ENCODE measurements around the gene CD8A.
A peak's percentile ranks its signal among the peaks of the same experiment; 100 is the strongest.
"Not testable (repeated sequence)": the region's sequence is repeated elsewhere in the genome, so short reads cannot be mapped to it uniquely, and the experiment has no call there.

CD8A gene

GRCh38 chr2:86790676-86791572 is at the start of gene CD8A:
TSS of gene CD8A (minus strand) at chr2:86790913. CDS start at chr2:86790825, 88 bp downstream.
- DNase-seq: no peak

GRCh38 chr2:86839871-86840548 is 49.3 kb upstream of the CD8A start:
- not testable (repeated sequence) for DNase-seq

DNA sequence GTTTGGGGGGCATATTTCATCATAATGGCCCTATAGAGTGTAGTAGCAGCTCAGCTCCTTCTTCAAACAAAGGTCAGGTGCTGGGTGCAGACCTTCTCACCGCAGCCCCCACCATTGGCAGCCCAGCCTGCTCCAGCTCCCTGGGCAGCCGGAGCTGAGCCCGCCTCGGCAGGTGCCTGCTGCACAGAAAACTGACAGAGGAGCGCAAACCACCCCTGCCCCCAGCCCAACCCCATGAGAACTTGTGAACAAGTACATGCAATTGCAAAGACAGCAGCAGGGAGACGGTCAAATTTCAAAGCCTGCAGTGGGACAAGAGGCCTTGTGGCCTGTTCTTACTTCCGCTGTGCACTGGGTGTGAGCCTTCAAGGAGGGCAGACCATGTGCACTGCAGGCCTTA is 48.7 kb upstream of the CD8A start:
- peak; percentile 14 for DNase-seq

DNA sequence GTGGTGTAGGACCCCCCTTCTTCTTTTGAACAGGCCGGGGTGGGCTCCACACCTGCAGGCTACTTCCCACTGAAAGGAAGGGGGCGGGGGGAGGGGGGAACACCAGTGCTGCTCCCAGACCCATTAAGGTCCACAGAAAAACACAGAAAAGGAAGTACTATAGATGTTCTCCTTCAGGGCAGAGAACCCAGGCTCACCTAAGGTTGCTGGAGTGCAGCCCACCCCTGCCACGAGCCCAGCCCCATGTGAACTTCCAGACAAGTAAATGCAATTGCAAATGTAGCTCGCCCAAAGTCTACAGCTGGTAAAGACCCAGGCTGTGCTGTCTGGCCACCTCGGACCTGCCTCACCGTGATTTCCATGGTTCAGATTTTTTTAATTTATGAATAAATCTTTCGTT is 47.0 kb upstream of the CD8A start:
- not testable (repeated sequence) for DNase-seq

DNA sequence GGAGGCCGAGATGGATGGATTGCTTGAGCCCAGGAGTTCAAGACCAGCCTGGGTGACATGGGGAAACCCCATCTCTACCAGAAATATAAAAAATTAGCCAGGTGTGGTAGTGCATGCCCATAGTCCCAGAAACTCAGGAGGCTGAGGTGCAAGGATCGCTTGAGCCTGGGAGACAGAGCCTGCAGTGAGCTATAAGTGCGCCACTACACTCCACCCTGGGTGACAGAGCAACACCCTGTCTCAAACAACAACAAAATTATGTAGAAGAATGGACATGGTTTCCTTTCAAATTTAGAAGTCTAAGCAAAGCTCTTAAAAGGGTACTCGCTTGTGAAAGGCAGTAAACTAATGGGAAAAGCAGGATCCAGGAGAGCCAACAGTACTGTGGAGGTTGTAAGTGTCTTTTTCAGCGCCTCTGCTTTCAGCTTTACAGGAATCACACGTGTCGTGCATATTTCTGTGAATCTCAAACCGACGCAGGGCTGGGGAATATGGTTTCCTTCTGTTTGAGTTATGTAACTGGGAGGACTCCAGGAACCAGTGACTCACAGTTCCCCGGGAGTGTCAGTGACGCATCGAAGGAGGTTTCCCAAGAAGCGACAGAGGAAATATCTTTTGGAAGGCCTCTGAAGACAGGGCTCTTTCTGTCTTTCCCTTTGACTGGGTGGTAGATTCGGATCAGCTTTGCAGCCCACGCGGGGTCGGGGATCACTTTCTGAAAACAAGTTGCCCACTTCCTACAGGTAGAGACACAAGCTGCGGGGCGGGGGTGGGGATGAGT is 46.4 kb upstream of the CD8A start:
- DNase-seq: not testable (repeated sequence)

DNA sequence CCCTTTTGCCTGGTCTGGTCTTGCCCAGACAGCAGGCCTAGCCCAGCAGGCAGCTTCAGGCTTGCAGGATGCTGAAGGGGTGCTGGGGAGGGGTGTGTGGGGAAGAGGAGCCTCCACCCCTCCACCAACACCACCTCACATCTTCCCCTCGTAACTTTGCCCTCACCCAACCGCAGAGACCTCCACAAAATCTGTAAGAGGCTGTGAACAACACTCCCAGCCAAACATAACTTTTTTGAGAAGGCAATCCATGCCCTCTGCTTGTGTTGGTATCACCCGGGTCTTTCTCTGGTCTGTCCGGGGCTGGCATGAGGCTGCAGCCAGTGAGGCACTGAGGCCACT is 44.8 kb upstream of the CD8A start:
- DNase-seq: not testable (repeated sequence)

GRCh38 chr2:86833315-86833714 is 42.6 kb upstream of the CD8A start:
- no peak for DNase-seq

DNA sequence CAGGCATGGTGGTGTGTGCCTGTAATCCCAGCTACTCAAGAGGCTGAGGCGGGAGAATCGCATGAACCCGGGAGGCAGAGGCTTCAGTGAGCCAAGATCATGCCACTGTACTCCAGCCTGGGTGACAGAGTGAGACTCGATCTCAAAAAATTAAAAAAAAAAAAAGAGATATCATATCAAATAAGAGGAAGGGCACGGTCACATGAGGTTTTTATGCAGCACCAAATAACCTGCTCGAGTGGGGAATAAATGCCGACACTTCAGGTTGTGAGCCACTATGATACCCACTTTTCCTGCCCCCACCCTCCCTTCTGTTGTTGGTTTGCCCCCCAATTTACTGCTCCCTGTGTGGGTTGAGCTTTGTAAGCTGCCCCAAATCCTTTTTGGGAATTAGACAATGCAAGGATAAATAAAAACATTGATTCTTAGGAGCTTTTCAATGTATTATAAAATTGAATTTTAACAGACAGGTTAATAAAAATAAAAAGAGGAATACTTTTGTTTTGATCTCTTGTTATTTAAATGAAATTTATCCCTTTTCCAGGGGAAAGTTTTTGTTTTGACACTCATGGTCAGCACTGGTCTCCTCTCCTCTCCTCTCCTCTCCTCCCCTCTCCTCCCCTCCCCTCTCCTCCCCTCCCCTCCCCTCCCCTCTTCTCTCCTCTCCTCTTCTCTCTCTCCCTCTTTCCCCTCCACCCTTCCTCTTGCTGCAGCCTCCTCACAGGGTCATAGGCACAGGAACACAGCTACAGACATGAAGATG is 41.8 kb upstream of the CD8A start:
- DNase-seq: no peak

GRCh38 chr2:86831537-86831936 is 40.8 kb upstream of the CD8A start:
- no peak for DNase-seq

DNA sequence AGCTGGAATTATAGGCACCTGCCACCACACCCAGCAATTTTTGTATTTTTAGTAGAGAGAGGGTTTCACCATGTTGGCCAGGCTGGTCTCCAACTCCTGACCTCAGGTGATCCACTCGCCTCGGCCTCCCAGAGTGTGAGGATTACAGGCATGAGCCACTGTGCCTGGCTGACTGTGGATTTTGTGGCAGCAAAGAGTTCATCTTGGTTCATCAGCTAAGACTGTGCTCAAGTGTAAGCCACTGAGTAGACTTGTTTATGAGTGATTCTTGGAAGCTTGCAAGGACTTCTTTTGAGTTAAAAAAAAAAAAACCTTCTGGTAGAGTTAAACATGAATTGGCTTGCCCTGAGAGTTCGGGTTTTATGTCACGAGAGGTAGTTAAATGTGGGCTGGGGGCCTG is 36.2 kb upstream of the CD8A start:
- no peak for DNase-seq

DNA sequence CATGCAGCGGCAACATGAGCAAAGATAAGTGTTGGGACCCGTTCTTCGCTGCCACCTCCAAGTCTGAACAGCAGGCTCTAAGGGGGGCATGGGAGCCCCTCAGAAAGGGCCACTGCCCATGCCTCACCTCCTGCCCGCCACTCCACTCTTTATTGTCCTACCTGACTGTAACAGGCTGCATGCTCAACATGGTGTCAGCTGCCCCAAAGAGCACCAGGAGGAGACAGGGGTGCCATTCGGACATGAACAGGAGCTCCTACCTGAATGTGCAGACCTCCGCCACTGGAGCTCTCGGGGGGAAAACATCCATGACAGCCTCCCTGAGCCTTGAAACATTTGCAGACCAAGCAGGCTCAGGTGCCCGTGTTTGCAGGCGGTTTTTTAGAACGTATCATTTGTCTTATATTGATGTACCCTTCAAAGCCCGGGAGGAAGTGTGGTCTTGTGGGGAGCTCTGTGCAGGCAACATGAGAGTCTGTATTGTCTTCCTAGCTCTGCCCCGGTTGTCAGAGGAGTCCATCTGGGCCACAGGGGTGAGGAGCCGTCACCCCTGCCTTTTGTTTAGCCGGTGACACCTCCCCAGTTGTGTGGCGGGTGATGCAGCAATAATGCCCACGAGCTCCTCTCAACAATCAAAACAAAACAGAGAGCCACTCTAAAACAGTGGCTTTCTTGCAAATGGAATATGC is 35.1 kb upstream of the CD8A start:
- DNase-seq: no peak

- DNase-seq: peak; percentile 33
Observed at GRCh38 chr2:86825036-86825692, 34.5 kb upstream of the CD8A start.

- DNase-seq: no peak
Observed at GRCh38 chr2:86822668-86823345, 32.1 kb upstream of the CD8A start.

GRCh38 chr2:86821842-86822241 is 31.1 kb upstream of the CD8A start:
- DNase-seq: no peak

DNA sequence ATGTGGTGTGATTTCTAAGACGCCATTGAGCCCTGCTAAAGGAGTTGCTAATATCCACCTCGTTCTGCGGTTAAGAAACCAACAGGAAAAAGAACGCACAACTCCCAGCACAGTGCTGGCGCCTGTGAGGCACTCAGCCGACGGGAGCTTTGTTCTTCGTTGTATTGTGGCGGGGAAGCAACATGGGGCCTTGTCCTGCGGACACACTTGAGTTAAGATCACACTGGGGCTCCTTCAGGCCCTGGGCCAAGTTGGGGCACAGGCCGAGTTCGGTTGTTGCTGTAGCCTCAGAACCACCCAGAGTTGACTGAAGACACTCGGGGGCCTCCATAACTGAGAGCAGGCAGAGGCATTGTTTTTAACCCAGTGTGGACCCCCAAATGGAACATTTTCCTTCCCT is 30.6 kb upstream of the CD8A start:
- DNase-seq: no peak

GRCh38 chr2:86818957-86819356 is 28.2 kb upstream of the CD8A start:
- no peak for DNase-seq

- DNase-seq: no peak
Observed at GRCh38 chr2:86818114-86818801, 27.5 kb upstream of the CD8A start.

- DNase-seq: no peak
Observed at GRCh38 chr2:86815611-86816010, 24.9 kb upstream of the CD8A start.

GRCh38 chr2:86809481-86810121 is 18.9 kb upstream of the CD8A start:
- DNase-seq: no peak

Data from NCI-H2107 (cell line).